ENCODE results near the gene SCP2D1. TPM values are rescaled to one million over a fixed set of nuclear protein-coding genes. Genes with fewer than 3 reads are reported as not detected.

Gene SCP2D1
- total and polyA plus RNA-seq, 9 of the 15 experiments (the other 6 are each of a cell fraction or from before 2014, with no cell fraction given): not detected

- ChIA-PET CTCF (ENCODE audit: low intra/inter-chr PET ratio) (no interaction called here), POLR2A (no interaction called here)
- WGBS (ENCODE audit: insufficient coverage, low coverage, missing lambda C conversion rate): 1% methylated on average over 5 of the region's 5 CpGs
- Histone ChIP-seq H3K4me1 (replicated peaks in 1 of 2; ENCODE audit: control insufficient read depth in 2 of 2, insufficient read depth in 2 of 2, low read length in 2 of 2) (no peaks in the 10 kb centered on the region), H3K4me2 (ENCODE audit: insufficient read depth, low read length) (no peak overlapping the region), H3K27ac (ENCODE audit: extremely low read depth, low read depth, low read length) (no peak overlapping the region), H3K9ac (ENCODE audit: insufficient read depth in 1 of 2, low read depth in 2 of 2, low read length in 2 of 2) (no peak overlapping the region), H3K9me3 (replicated peaks; ENCODE audit: control insufficient read depth, insufficient read depth, low read depth, low read length) (no peaks in the 10 kb centered on the region), H3K4me3 (no peak overlapping the region), H3K9me1 (ENCODE audit: control insufficient read depth, insufficient read depth, low read length) (no peaks in the 10 kb centered on the region), H4K20me1 (replicated peaks; ENCODE audit: control insufficient read depth, insufficient read depth, low read length) (no peaks in the 10 kb centered on the region), H3K36me3 (ENCODE audit: control insufficient read depth, insufficient read depth, low read length) (no peaks in the 10 kb centered on the region), H3K79me2 (ENCODE audit: control insufficient read depth, insufficient read depth, low read length) (no peaks in the 10 kb centered on the region), H2AFZ (ENCODE audit: low read depth, low read length) (no peak overlapping the region), H3K27me3 (ENCODE audit: control insufficient read depth in 2 of 2, insufficient read depth in 2 of 2, low read length in 2 of 2) (no peaks in the 10 kb centered on the region)
- ATAC-seq: no peak
- in situ Hi-C loops (cut with MboI) (no loop called here), intact Hi-C loops (cut with micrococcal nuclease) (no loop called here)
- BruUV-seq (replicated peaks): no TSS peak
- DNase-seq (ENCODE audit: extremely low read depth in 1 of 4, low spot score in 3 of 4): no peak
- TF ChIP-seq SMARCA4 (IDR thresholded peaks at IDR 0.05): no peak
- no peak for TF ChIP-seq NCOR1 (IDR thresholded peaks at IDR 0.05)
- TF ChIP-seq ZNF121 (CRISPR knock-in tag; conservative IDR thresholded peaks at IDR 0.05): no peak
- no peak for TF ChIP-seq NCOA4 (IDR thresholded peaks at IDR 0.05; ENCODE audit: partially characterized antibody)
- TF ChIP-seq GTF2F1 (IDR thresholded peaks at IDR 0.05; ENCODE audit: low read depth, low read length): no peak
- TF ChIP-seq ARHGAP35 (IDR thresholded peaks at IDR 0.05; ENCODE audit: partially characterized antibody): no peak
- TF ChIP-seq PHF8 (IDR thresholded peaks at IDR 0.05; ENCODE audit: borderline replicate concordance, low read length): no peak
- TF ChIP-seq FOXM1 (IDR thresholded peaks at IDR 0.05; ENCODE audit: low read depth): no peak
- no peak for TF ChIP-seq FOXM1 (CRISPR knock-in tag; IDR thresholded peaks at IDR 0.05; ENCODE audit: low read depth)
- no peak for TF ChIP-seq ZNF212 (CRISPR knock-in tag; IDR thresholded peaks at IDR 0.05)
- no peak for TF ChIP-seq ZNF551 (CRISPR knock-in tag; IDR thresholded peaks at IDR 0.05)
- TF ChIP-seq TOE1 (IDR thresholded peaks at IDR 0.05; ENCODE audit: borderline replicate concordance): no peak
- no peak for TF ChIP-seq TOE1 (CRISPR knock-in tag; IDR thresholded peaks at IDR 0.05; ENCODE audit: borderline replicate concordance, low read depth)
- no peak for TF ChIP-seq SIX5 (IDR thresholded peaks at IDR 0.05; ENCODE audit: borderline replicate concordance in 1 of 2, insufficient read depth in 1 of 2, low read depth in 1 of 2, low read length in 2 of 2)
- TF ChIP-seq CHD2 (IDR thresholded peaks at IDR 0.05; ENCODE audit: low read depth, low read length): no peak
- TF ChIP-seq ZNF140 (CRISPR knock-in tag; IDR thresholded peaks at IDR 0.05): no peak
- no peak for TF ChIP-seq NR4A1 (CRISPR knock-in tag; IDR thresholded peaks at IDR 0.05)
- TF ChIP-seq NR4A1 (tag; IDR thresholded peaks at IDR 0.05): no peak
- TF ChIP-seq ZNF274 (IDR thresholded peaks at IDR 0.05; ENCODE audit: borderline replicate concordance, low read depth, low read length): no peak
- TF ChIP-seq MYBL2 (IDR thresholded peaks at IDR 0.05; ENCODE audit: low read depth): no peak
- TF ChIP-seq MYBL2 (CRISPR knock-in tag; IDR thresholded peaks at IDR 0.05; ENCODE audit: borderline replicate concordance): no peak
- no peak for TF ChIP-seq E2F1 (CRISPR knock-in tag; IDR thresholded peaks at IDR 0.05)
- no peak for FAIRE-seq
These were observed 31.4 kb downstream of the SCP2D1 start for GRCh38 chr20:18845017-18845416.

All from K562 (cell line).